ENCODE data around the gene MCM10. TPM values are rescaled to one million over a fixed set of nuclear protein-coding genes. Genes with fewer than 3 reads are reported as not detected.

Gene MCM10
- total RNA-seq, 1 experiment from 2014 or later = 22.8 TPM

DNA sequence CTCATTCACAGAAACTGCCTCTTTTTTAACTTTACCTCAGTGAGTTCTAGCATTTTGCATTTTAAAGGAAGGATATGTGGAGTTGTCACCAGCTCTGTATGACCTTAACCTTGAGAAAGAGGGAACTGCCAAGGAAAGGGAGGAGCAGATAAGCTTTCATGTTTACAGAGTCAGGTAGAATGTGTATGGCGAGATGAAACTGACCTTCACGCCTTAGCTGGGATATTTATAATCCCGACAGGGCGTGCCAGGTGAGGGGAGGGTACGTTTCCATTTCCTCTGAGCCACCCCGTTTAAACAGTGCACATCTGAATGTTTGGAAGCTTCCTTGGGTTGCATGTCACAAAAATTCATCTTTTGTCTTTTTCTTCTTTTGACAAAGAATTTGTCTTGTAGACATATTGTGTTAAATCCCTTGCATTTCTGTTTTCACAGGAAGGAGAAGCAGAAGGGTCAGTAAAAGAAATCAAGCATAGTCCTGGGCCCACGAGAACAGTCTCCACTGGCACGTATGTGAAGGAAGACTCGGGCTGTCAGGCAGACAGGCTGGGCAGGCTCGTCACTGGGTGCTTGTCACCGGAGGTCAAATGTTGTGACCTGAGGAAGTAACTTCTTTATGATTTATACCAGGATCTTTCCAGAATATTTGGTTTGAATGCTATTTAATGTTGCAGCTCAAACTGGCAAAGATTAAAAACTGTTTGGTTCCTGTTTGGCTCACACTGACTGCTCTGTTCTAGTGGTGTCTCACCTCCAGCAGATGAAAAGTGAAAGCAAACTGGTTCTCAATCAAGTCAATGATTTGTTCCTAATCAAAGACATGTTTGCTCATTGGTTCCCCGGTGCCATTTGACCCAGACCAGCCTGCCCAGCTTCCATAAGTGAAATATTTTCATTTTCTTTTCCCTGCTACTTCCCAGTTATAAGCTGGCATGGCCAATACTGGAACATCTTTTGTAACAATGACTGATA is 45.2 kb upstream of the MCM10 start:
- H3K27ac ChIP-seq (ENCODE audit: low read length) = no peak overlapping the region
- H3K4me3 ChIP-seq (ENCODE audit: low read depth in 2 of 2, low read length in 2 of 2) = no peak overlapping the region
- H3K27me3 ChIP-seq (ENCODE audit: control insufficient read depth, insufficient read depth, low read length) = no peaks in the 10 kb centered on the region
- H3K36me3 ChIP-seq (ENCODE audit: control insufficient read depth, insufficient read depth, low read length) = peaks cover 7% of the 10 kb centered on the region
- in situ Hi-C loops (cut with HindIII; ENCODE audit: low pct_unique_long_range_greater_than_20kb, low sequenced_read_pairs) (no loop called here), intact Hi-C loops (cut with micrococcal nuclease; ENCODE audit: unreplicated experiment) (no loop called here)
- DNase-seq (ENCODE audit: low read depth, low spot score) (no peak), ATAC-seq (no peak)
- ChIA-PET CTCF (no interaction called here), POLR2A (no interaction called here)
- TF ChIP-seq, protein P1, sequence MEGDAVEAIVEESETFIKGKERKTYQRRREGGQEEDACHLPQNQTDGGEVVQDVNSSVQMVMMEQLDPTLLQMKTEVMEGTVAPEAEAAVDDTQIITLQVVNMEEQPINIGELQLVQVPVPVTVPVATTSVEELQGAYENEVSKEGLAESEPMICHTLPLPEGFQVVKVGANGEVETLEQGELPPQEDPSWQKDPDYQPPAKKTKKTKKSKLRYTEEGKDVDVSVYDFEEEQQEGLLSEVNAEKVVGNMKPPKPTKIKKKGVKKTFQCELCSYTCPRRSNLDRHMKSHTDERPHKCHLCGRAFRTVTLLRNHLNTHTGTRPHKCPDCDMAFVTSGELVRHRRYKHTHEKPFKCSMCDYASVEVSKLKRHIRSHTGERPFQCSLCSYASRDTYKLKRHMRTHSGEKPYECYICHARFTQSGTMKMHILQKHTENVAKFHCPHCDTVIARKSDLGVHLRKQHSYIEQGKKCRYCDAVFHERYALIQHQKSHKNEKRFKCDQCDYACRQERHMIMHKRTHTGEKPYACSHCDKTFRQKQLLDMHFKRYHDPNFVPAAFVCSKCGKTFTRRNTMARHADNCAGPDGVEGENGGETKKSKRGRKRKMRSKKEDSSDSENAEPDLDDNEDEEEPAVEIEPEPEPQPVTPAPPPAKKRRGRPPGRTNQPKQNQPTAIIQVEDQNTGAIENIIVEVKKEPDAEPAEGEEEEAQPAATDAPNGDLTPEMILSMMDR (IDR thresholded peaks at IDR 0.05) = no peak
- TF ChIP-seq, protein P2, sequence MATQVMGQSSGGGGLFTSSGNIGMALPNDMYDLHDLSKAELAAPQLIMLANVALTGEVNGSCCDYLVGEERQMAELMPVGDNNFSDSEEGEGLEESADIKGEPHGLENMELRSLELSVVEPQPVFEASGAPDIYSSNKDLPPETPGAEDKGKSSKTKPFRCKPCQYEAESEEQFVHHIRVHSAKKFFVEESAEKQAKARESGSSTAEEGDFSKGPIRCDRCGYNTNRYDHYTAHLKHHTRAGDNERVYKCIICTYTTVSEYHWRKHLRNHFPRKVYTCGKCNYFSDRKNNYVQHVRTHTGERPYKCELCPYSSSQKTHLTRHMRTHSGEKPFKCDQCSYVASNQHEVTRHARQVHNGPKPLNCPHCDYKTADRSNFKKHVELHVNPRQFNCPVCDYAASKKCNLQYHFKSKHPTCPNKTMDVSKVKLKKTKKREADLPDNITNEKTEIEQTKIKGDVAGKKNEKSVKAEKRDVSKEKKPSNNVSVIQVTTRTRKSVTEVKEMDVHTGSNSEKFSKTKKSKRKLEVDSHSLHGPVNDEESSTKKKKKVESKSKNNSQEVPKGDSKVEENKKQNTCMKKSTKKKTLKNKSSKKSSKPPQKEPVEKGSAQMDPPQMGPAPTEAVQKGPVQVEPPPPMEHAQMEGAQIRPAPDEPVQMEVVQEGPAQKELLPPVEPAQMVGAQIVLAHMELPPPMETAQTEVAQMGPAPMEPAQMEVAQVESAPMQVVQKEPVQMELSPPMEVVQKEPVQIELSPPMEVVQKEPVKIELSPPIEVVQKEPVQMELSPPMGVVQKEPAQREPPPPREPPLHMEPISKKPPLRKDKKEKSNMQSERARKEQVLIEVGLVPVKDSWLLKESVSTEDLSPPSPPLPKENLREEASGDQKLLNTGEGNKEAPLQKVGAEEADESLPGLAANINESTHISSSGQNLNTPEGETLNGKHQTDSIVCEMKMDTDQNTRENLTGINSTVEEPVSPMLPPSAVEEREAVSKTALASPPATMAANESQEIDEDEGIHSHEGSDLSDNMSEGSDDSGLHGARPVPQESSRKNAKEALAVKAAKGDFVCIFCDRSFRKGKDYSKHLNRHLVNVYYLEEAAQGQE (IDR thresholded peaks at IDR 0.05; ENCODE audit: insufficient read depth in 1 of 2, low read depth in 2 of 2, low read length in 1 of 2) = no peak
- TF ChIP-seq SIN3A (IDR thresholded peaks at IDR 0.05; ENCODE audit: borderline replicate concordance, insufficient read depth, low read depth, low read length) (no peak), POLR2AphosphoS5 (IDR thresholded peaks at IDR 0.05; ENCODE audit: low read depth, low read length) (no peak), TCF7L2 (IDR thresholded peaks at IDR 0.05; ENCODE audit: low read depth, low read length) (no peak)
- BruUV-seq (replicated peaks) = no TSS peak
- H3K4me1 ChIP-seq (ENCODE audit: control insufficient read depth, insufficient read depth, low read length) = no peaks in the 10 kb centered on the region
- no peaks in the 10 kb centered on the region for H3K9me3 ChIP-seq (ENCODE audit: control insufficient read depth, insufficient read depth, low read depth, low read length)

DNA sequence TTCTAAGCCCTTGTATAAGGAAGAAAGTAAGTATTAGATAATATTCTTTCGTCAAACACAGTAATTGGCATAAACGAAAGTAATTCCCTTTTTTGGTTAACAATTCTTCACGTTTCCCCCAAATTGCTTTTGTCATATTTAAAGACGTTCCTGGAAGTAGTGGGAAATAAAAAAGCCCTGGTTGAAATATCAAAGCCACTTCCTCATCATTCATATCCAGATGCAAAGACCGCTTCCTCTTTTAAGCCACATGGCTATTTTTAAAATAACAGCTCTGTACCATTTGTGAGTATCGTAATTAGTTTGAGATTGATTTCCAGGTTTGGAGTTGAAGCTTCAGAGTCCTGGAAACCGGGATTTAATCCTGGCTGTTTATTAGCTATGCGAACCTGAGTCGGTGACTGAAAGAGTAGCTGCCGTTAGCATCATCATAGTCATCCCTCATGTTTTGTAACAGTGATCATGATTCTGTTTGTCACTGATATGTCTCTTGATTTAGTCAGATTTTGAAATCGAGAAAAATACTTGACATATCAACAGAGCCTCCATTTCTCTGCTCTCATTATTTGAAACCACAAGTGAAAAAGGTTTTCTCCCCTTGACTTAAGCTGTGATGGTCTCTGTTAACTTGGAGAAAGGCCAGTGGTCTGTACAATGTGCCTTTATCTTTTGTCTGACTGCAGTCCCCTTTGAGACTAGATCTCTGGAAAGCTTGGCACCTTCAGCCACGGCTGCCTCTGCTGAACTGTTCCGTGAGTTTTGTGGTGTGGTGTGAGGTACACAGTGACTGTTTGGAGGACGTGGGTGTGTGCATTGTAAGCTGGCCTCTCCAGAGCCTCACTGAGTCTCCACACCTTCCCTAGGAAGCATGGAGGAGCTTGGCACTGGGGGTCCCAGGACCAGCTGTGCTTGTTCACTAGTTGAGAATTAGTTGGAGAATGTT is 43.2 kb upstream of the MCM10 start:
- in situ Hi-C loops (cut with HindIII; ENCODE audit: low pct_unique_long_range_greater_than_20kb, low sequenced_read_pairs) = no loop called here
- intact Hi-C loops (cut with micrococcal nuclease; ENCODE audit: unreplicated experiment) = no loop called here
- Histone ChIP-seq H3K4me3 (ENCODE audit: low read depth in 2 of 2, low read length in 2 of 2) (no peak overlapping the region), H3K4me1 (ENCODE audit: control insufficient read depth, insufficient read depth, low read length) (no peaks in the 10 kb centered on the region), H3K36me3 (ENCODE audit: control insufficient read depth, insufficient read depth, low read length) (peaks cover 7% of the 10 kb centered on the region), H3K27ac (ENCODE audit: low read length) (no peak overlapping the region), H3K9me3 (ENCODE audit: control insufficient read depth, insufficient read depth, low read depth, low read length) (no peaks in the 10 kb centered on the region), H3K27me3 (ENCODE audit: control insufficient read depth, insufficient read depth, low read length) (no peaks in the 10 kb centered on the region)
- DNase-seq (ENCODE audit: low read depth, low spot score) = no peak
- BruUV-seq (replicated peaks) = TSS peak; percentile 63
- no peak for ATAC-seq
- no peak for TF ChIP-seq SIN3A (IDR thresholded peaks at IDR 0.05; ENCODE audit: borderline replicate concordance, insufficient read depth, low read depth, low read length)
- no peak for TF ChIP-seq TCF7L2 (IDR thresholded peaks at IDR 0.05; ENCODE audit: low read depth, low read length)
- TF ChIP-seq, protein P1 (IDR thresholded peaks at IDR 0.05) = no peak
- TF ChIP-seq POLR2AphosphoS5 (IDR thresholded peaks at IDR 0.05; ENCODE audit: low read depth, low read length) = no peak
- TF ChIP-seq, protein P2 (IDR thresholded peaks at IDR 0.05; ENCODE audit: insufficient read depth in 1 of 2, low read depth in 2 of 2, low read length in 1 of 2) = no peak
- ChIA-PET POLR2A (no interaction called here), CTCF (no interaction called here)

All from Panc1 (cell line).